GM12874 (cell line): ENCODE measurements around the gene UNC13C.

Experiments
- TF ChIP-seq, protein P1 (sequence below): IDR thresholded peaks from 2 replicates; pipeline ENCODE4 v1.5.1; 2011; ENCODE audit warnings: low read depth, mild to moderate bottlenecking, control low read depth, low read length, moderate library complexity; ENCODE audit not compliant: insufficient read depth

Gene UNC13C

DNA sequence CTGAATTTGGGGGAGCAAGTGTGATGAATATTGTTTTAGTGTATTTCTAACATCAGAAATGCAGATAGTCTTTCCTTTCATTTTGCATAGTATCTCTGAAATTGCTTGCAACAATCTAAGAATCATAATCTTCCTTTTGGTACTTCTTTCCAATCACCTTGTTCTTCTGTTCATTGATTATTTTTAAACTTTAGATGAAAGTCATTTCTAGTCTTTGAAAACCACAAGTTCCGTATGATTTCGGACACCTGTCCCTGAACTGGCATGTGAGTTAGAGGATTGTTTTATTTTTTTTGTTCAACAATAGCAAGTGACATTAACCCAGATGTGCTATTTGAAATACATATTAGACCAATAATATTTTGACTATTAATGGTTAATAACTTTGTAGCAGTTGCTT lies 329.7 kb downstream of the UNC13C start:
- TF ChIP-seq, protein P1, sequence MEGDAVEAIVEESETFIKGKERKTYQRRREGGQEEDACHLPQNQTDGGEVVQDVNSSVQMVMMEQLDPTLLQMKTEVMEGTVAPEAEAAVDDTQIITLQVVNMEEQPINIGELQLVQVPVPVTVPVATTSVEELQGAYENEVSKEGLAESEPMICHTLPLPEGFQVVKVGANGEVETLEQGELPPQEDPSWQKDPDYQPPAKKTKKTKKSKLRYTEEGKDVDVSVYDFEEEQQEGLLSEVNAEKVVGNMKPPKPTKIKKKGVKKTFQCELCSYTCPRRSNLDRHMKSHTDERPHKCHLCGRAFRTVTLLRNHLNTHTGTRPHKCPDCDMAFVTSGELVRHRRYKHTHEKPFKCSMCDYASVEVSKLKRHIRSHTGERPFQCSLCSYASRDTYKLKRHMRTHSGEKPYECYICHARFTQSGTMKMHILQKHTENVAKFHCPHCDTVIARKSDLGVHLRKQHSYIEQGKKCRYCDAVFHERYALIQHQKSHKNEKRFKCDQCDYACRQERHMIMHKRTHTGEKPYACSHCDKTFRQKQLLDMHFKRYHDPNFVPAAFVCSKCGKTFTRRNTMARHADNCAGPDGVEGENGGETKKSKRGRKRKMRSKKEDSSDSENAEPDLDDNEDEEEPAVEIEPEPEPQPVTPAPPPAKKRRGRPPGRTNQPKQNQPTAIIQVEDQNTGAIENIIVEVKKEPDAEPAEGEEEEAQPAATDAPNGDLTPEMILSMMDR: no peak

DNA sequence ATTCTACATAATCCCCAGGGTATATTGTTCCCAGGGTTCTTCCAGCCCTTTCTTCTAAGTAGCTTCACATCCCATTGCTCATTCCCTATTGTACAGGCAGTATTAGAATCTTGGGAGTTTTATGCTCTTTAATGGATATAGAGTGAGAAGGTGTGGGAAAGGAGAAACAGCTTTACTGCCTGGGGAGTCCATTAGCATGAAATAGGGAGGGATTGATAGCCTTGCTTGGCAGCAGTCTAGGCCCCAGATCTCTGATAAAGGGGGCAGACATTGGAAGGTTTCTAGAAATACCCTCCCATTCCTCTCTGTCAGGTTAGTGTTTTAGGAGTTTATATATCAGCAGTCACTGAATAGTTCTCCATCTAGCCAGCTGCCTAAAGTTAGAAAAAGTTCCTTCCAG lies 334.3 kb downstream of the UNC13C start:
- TF ChIP-seq, protein P1: no peak

DNA sequence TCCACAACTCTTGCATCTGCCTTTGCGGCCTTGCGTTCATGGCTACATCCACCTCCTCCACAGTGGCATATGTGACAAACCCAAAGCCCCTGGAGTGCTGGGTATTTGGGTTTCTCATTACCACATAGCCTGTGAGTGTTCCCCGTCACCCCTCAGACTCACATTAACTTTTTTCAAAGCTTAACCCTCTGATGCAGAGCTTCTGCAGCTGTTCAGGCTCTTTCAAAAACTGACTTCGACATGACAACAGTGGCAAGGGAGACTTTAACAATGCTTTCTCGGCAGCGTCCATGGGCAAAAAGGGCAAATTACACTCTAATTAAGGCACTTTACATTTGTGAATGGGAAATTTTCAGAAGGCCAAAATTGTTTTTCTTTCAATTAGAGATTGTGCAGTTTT lies 343.2 kb downstream of the UNC13C start:
- TF ChIP-seq, protein P1: no peak

DNA sequence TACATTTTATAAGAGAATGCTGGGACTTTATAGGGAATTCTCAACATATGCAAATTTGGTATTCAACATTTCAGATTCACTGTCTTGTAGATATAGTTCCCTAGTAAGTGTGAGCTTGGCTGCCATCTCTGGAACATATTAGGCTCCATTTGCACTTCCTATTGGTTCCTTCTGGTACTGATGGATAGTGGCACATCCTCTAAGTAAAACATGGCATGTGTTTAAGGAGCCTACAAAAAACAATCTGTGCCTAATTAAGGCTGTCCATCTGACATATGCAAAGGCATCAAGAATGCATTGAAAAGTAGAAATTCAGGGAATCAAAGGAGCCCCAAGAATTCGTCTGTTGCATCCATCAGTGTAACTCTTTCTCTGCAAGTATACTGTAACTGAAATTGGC lies 344.1 kb downstream of the UNC13C start:
- TF ChIP-seq, protein P1: no peak

DNA sequence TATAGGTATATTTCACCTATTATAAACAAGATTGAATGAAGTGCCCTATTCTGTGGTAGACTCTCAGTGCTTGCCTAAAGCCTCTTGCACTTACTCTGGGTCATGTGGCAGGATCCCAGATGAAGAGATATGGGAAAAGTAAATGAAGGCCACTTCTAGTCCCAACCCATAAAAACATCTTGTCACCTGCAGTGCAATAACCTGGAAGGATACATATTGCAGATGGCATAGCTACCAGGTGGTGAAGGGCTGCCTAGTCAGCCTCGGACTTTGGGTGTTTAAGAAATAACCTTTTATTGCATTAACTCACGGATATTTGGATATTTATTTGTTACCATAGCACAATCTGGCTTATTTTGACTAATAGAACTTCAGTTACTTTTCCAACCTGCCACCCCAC lies 367.1 kb downstream of the UNC13C start:
- TF ChIP-seq, protein P1: no peak

DNA sequence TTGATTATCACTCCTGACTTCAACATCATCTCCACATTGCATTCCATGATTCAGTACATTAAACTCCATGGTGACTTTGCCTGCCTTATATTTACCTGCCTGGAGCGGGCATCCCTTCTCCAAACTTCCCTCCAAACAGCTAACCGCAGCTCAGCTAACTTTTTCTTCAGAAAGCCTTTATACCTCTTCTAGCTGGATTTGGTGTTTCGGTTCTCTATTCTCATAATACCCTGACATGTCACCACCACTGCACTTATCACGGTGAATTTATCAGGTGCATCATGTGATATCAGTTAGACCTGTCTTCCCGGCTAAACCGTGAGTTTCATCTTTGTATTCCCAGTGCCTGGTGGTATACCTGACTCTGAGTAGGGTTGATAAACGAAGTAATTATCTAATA lies 367.6 kb downstream of the UNC13C start:
- TF ChIP-seq, protein P1: no peak

DNA sequence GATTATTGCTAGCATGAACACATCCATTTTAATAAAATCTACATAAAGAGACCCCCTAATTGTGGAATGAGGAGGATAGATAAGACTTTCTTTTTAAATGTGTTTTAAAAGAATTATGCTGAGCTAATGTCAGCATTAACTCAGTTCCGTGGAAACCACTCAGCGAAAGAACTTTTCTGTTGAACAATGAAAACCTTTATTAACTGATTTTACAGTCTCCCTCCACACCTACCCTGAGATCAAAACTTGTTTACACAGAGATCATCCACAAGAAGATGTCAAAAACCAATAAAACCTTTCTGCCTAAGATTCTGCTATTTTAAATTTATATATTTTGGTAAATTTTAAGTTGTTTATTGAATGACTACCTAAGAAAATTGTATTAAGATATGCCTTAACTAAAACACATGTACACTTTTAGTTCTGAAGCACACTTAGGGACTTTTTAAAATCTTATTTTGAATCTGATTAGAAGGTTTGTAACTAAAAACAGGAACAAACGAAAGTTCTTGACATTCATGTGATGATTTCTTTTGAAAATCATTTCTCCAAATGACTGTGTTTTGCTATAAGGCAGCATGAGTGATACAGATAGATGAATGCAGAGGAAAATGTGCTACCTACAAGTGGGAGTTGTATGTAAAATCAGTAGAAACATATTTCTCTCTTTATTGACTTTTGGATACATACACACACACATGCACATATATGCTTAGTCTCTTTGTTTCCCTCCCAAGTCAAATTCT lies 369.0 kb downstream of the UNC13C start:
- TF ChIP-seq, protein P1: no peak
